Brain microvascular endothelial cell (primary cell): Measurements from ENCODE around the gene GIMAP8.

ENCODE experiments used
- DNase-seq: peaks from one replicate; pipeline ENCODE4 v3.0.0-alpha.2; 2020
- H3K27ac ChIP-seq: fragments of 250-450 bp; sonication (Bioruptor Pico); 2 replicates; pipeline ENCODE4 v1.5.1; 2020; ENCODE audit warnings: mild to moderate bottlenecking, moderate library complexity
- H3K27me3 ChIP-seq: fragments of 250-450 bp; sonication (Bioruptor Pico); replicated peaks from 2 replicates; pipeline ENCODE4 v1.5.1; 2020; ENCODE audit warnings: mild to moderate bottlenecking
- H3K36me3 ChIP-seq: fragments of 250-450 bp; sonication (Bioruptor Pico); replicated peaks from 2 replicates; pipeline ENCODE4 v1.5.1; 2020; ENCODE audit warnings: mild to moderate bottlenecking
- H3K4me3 ChIP-seq: 2 replicates; pipeline ENCODE4 v1.5.1; 2011; ENCODE audit warnings: low read depth, mild to moderate bottlenecking, control low read depth, low read length, moderate library complexity
- in situ Hi-C: cut with HindIII; loops from 2 replicates; pipeline ENCODE4 v1.10.0; 2017; ENCODE audit warnings: low sequenced_read_pairs, low pct_ligation_motif_present
- TF ChIP-seq, protein P1 (sequence below): IDR thresholded peaks from 2 replicates; pipeline ENCODE4 v1.5.1; 2011; ENCODE audit warnings: low read depth, mild to moderate bottlenecking, moderate library complexity, low read length, control low read depth, inconsistent platforms; ENCODE audit errors: missing control alignments

The GIMAP8 gene

DNA sequence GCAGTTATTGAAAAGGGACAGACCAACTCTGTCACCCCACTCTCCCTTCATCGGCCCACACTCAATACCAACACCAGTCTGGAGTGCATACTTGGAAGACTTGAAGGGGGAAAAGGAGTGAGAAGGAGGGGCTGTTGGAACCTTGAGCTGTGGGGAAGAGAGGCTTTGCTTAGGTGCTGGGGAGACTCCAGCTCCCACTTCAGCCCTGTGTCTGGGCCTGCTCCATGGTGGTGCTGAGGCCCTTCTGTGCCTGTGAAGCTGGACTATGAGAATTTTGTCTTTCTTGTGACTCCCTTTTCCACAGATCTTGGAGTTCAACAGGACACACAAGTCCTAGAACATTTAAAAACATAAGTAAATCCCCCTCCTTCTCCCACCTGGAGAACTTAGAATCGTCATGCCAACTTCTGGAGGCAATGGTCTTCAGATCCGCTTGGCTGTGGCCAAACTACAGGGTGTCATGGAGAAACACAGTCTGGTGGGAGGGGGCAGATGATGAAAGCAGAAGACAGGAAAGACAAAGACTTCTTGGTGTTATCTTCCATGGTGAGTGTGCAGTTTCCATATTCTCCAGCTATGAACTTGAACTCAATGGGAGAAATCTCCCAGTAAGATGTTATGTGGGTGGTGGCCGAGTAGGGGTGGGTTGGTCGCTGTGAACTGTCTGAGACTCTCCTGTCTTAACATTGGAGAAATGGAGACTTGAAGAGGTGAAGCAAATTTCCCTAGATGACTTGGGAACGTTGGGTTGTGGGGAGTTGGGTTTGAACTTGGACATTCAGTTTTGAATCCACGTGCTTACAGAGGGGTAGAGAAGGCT lies 18.4 kb upstream of the GIMAP8 start:
- in situ Hi-C loops = no loop called here
- H3K27me3 ChIP-seq = no peaks in the 10 kb centered on the region
- TF ChIP-seq, protein P1, sequence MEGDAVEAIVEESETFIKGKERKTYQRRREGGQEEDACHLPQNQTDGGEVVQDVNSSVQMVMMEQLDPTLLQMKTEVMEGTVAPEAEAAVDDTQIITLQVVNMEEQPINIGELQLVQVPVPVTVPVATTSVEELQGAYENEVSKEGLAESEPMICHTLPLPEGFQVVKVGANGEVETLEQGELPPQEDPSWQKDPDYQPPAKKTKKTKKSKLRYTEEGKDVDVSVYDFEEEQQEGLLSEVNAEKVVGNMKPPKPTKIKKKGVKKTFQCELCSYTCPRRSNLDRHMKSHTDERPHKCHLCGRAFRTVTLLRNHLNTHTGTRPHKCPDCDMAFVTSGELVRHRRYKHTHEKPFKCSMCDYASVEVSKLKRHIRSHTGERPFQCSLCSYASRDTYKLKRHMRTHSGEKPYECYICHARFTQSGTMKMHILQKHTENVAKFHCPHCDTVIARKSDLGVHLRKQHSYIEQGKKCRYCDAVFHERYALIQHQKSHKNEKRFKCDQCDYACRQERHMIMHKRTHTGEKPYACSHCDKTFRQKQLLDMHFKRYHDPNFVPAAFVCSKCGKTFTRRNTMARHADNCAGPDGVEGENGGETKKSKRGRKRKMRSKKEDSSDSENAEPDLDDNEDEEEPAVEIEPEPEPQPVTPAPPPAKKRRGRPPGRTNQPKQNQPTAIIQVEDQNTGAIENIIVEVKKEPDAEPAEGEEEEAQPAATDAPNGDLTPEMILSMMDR = no peak
- H3K36me3 ChIP-seq = no peaks in the 10 kb centered on the region
- no peak overlapping the region for H3K4me3 ChIP-seq
- no peak for DNase-seq
- H3K27ac ChIP-seq = no peak overlapping the region

DNA sequence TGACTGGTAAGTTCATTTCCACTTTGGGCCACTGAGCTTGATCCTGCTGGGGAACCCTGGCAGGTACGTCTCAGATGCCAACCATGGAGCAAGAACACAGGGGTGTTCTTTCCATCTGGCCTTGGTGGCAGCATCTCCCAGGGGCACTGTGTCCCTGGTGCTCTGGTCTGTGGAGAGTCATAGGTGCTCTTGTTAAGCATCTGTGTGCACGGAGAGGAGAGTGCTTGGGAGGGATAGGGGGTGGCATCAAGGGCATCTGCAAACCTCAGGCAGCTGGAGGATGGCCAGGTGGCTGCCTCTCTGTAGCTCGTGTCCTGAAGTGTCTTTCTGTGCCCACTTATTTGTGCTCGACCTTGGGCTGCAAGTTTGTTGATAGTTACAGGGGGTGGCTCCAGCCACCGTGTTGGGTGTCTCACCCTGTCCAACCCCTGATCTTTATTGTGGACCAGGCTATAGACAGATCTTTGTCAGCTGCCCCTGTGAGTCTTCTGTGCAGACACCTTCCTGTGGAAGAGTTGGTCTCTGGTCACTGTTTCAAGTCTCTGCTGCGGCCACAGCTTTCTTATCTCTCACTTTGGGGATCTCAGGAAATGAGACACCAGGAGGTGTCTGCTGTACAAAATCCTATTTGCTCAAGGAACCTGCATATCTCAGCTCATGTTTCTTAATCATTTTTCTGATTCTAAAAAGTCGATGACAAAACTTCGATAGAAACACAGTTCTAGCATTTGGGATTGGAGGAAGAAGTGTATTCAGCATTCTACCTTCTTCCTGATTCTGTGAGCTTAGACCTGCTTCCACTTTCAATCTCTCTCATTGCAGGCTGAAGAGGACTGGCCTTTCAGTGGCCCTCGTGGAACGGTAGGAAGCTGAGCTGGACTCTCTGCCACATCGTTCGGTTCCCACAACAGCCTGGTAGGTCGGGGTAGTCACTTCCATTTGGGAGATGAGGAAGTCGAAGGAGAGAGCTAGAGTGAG lies 17.2 kb upstream of the GIMAP8 start:
- H3K36me3 ChIP-seq = no peaks in the 10 kb centered on the region
- TF ChIP-seq, protein P1 = no peak
- no peak for DNase-seq
- H3K27ac ChIP-seq = no peak overlapping the region
- in situ Hi-C loops = no loop called here
- H3K27me3 ChIP-seq = no peaks in the 10 kb centered on the region
- no peak overlapping the region for H3K4me3 ChIP-seq

DNA sequence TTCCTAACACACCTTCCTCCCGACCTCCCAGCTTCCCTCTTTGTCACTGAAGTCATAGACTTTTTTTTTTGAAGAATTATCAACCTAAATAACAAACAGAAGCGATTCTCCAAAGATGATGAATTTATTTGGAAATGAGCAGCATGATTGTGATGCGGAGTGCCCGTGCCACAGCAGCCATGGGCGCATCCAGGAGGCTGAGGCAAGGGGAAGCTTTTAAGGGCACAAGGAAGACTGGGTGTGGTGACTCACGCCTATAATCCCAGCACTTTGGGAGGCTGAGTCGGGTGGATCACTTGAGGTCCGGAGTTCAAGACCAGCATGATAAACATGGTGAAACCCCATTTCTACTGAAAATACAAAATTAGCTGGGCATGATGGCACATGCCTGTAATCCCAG lies 16.2 kb upstream of the GIMAP8 start:
- H3K36me3 ChIP-seq = no peaks in the 10 kb centered on the region
- in situ Hi-C loops = no loop called here
- H3K4me3 ChIP-seq = no peak overlapping the region
- no peak for DNase-seq
- H3K27ac ChIP-seq = no peak overlapping the region
- TF ChIP-seq, protein P1 = no peak
- H3K27me3 ChIP-seq = no peaks in the 10 kb centered on the region

DNA sequence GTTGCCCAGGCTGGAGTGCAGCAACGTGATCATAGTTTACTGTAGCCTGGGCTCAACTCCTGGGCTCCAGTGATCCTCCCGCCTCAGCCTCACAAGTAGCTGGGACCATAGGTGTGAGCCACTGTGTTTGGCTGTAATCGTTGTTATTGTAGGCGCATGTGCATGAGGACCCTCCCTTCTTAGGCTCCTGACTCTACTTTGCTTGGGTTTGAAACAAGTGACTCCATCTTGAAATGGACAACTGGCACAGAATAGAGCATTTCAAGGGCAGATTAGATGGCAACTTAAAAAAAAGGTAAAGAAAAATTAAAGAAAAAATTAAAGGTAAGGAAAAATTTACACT lies 15.4 kb upstream of the GIMAP8 start:
- in situ Hi-C loops = no loop called here
- no peak overlapping the region for H3K27ac ChIP-seq
- no peaks in the 10 kb centered on the region for H3K27me3 ChIP-seq
- H3K36me3 ChIP-seq = no peaks in the 10 kb centered on the region
- TF ChIP-seq, protein P1 = no peak
- H3K4me3 ChIP-seq = no peak overlapping the region
- no peak for DNase-seq

DNA sequence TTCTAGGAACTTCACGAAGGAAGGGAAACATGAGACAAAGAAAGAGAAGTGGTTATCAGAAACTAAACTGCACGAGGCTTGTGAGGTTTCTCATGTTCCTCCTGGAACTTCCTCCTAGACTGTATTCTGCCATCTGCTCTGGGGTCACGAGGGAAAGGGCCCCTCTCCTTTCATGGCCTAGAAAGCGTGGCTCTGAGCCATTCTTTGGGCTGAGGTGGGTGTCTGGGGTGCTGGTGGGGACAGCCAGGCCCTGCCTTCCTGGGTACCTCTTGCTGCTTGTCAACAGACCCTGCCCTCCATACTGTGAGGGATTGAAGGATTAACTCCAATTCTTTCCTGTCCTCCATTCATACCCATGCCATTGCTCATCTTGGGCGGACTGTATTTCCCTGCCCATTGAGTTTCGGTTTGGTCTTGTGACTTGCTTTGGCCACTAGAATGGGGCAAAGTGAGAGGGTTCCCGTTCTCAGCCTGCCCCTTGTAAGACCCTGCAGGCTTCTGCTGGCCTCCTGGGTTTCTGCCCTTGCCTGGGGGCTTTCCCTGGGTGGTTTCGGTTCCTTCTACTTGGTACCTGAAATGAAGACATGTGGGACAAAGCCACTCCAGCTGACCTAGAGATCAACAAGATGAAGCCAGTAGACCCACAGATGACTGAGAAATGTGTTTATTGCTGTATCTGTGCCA lies 14.9 kb upstream of the GIMAP8 start:
- in situ Hi-C loops = no loop called here
- Histone ChIP-seq H3K27me3 (no peaks in the 10 kb centered on the region), H3K36me3 (no peaks in the 10 kb centered on the region), H3K27ac (no peak overlapping the region), H3K4me3 (no peak overlapping the region)
- TF ChIP-seq, protein P1 = no peak
- no peak for DNase-seq
